A673 (cell line): ENCODE data around the gene MYO1D. TPM values are rescaled to one million over a fixed set of nuclear protein-coding genes. Genes with fewer than 3 reads are reported as not detected.

Experiments used
- BruUV-seq: library from RNA; stranded (reverse); fragments of 400-500 nt; replicated peaks from 2 replicates; lab custom pipeline; 2021; lab: Mats Ljungman, UMichigan
- CTCF ChIA-PET: fragments of 300-600 bp; sonication (Branson Sonifier 250); formaldehyde crosslinking; loops from one replicate; lab custom pipeline; 2022; ENCODE audit warnings: antibody characterized with exemption; lab: Charles Lee
- POLR2A ChIA-PET: fragments of 300-600 bp; sonication (Branson Sonifier 250); formaldehyde crosslinking; loops from one replicate; lab custom pipeline; 2022; ENCODE audit warnings: antibody characterized with exemption; ENCODE audit not compliant: low non-redundant PET; lab: Charles Lee
- DNase-seq: peaks from one replicate; pipeline ENCODE4 v3.0.0-alpha.2; 2015; ENCODE audit warnings: low spot score
- H3K27ac ChIP-seq: fragments of 200-600 bp; sonication (generic); 2 replicates; pipeline ENCODE4 v1.5.1; 2016; ENCODE audit warnings: mixed run types, low read depth, mild to moderate bottlenecking, mixed read lengths, antibody characterized with exemption, low read length; ENCODE audit not compliant: poor library complexity, severe bottlenecking
- H3K27me3 ChIP-seq: fragments of 200-600 bp; sonication (generic); replicated peaks from 2 replicates; pipeline ENCODE4 v1.6.1; 2017; ENCODE audit warnings: mixed run types, low read depth, mild to moderate bottlenecking, mixed read lengths, antibody characterized with exemption, low read length; ENCODE audit not compliant: insufficient read depth, poor library complexity
- H3K36me3 ChIP-seq: fragments of 200-600 bp; sonication (generic); 2 replicates; pipeline ENCODE4 v1.6.1; 2016; ENCODE audit warnings: mixed run types, mild to moderate bottlenecking, mixed read lengths, antibody characterized with exemption, low read length; ENCODE audit not compliant: insufficient read depth, poor library complexity, severe bottlenecking
- H3K4me1 ChIP-seq: fragments of 200-600 bp; sonication (generic); 2 replicates; pipeline ENCODE4 v1.6.1; 2017; ENCODE audit warnings: mixed run types, mild to moderate bottlenecking, mixed read lengths, antibody characterized with exemption, low read length; ENCODE audit not compliant: insufficient read depth, poor library complexity, severe bottlenecking
- H3K4me3 ChIP-seq: fragments of 200-600 bp; sonication (generic); 2 replicates; pipeline ENCODE4 v1.5.1; 2016; ENCODE audit warnings: low read depth, mixed run types, mild to moderate bottlenecking, mixed read lengths, low read length; ENCODE audit not compliant: poor library complexity, severe bottlenecking
- H3K9me3 ChIP-seq: fragments of 200-600 bp; sonication (generic); 2 replicates; pipeline ENCODE4 v1.6.1; 2016; ENCODE audit warnings: mixed run types, low read depth, mild to moderate bottlenecking, mixed read lengths, antibody characterized with exemption, low read length; ENCODE audit not compliant: poor library complexity, severe bottlenecking
- CTCF ChIP-seq: fragments of 300-800, 200-600 bp; sonication (generic); conservative IDR thresholded peaks from 2 replicates; pipeline ENCODE4 v1.5.1; 2017; ENCODE audit warnings: low read depth, mild to moderate bottlenecking, antibody characterized with exemption, low read length, moderate library complexity, mixed read lengths
- EZH2 ChIP-seq: fragments of 200-600 bp; sonication (generic); IDR thresholded peaks from 2 replicates; pipeline ENCODE4 v1.6.1; 2017; ENCODE audit warnings: borderline replicate concordance, low read depth, mild to moderate bottlenecking, mixed read lengths, antibody characterized with exemption, low read length; ENCODE audit not compliant: poor library complexity, severe bottlenecking
- intact Hi-C: fragments of 100-400 bp; cut with micrococcal nuclease; formaldehyde crosslinking; loops from one replicate; pipeline ENCODE4 v1.10.0; 2022; ENCODE audit not compliant: unreplicated experiment
- total RNA-seq: library from RNA; stranded (reverse); gene quantifications from 2 replicates; pipeline ENCODE4 v1.2.3, GENCODE V29; 2021

Gene MYO1D
- total RNA-seq, 1 experiment from 2014 or later: 10.4 TPM

- Histone ChIP-seq H3K27ac (no peak overlapping the region), H3K4me1 (no peaks in the 10 kb centered on the region), H3K9me3 (no peaks in the 10 kb centered on the region), H3K36me3 (peaks cover 73% of the 10 kb centered on the region), H3K4me3 (no peak overlapping the region), H3K27me3 (no peaks in the 10 kb centered on the region)
- intact Hi-C loops: no loop called here
- ChIA-PET POLR2A (no interaction called here), CTCF (no interaction called here)
- TF ChIP-seq EZH2: no peak
- TF ChIP-seq CTCF: no peak
- no peak for DNase-seq
- BruUV-seq: no TSS peak
Measured at GRCh38 chr17:32470405-32471167, 406.3 kb downstream of the MYO1D start.

- ChIA-PET CTCF (no interaction called here), POLR2A (no interaction called here)
- intact Hi-C loops: no loop called here
Measured at GRCh38 chr17:32467949-32468348, 409.0 kb downstream of the MYO1D start.

GRCh38 chr17:32464374-32464773 lies 412.6 kb downstream of the MYO1D start:
- CTCF ChIA-PET: no interaction called here
- POLR2A ChIA-PET: no interaction called here
- Histone ChIP-seq H3K4me3 (no peak overlapping the region), H3K9me3 (no peaks in the 10 kb centered on the region), H3K27ac (no peak overlapping the region), H3K4me1 (no peaks in the 10 kb centered on the region), H3K36me3 (peaks cover 61% of the 10 kb centered on the region), H3K27me3 (no peaks in the 10 kb centered on the region)
- intact Hi-C loops: no loop called here
- no TSS peak for BruUV-seq
- no peak for DNase-seq
- TF ChIP-seq EZH2 (no peak), CTCF (no peak)

More at GRCh38 chr17:32467949-32468348, 409.0 kb downstream of the MYO1D start:
- no peak for DNase-seq
- BruUV-seq: no TSS peak
- H3K36me3 ChIP-seq: peaks cover 65% of the 10 kb centered on the region
- H3K27ac ChIP-seq: no peak overlapping the region
- no peaks in the 10 kb centered on the region for H3K9me3 ChIP-seq
- no peaks in the 10 kb centered on the region for H3K4me1 ChIP-seq
- H3K27me3 ChIP-seq: no peaks in the 10 kb centered on the region
- H3K4me3 ChIP-seq: no peak overlapping the region
- TF ChIP-seq CTCF (no peak), EZH2 (no peak)
